GM18526 (cell line): ENCODE data around the gene KMT2C.

ENCODE experiments used
- POLR2A ChIP-seq: IDR thresholded peaks from 3 replicates; pipeline ENCODE4 v1.6.1; 2011; ENCODE audit not compliant: insufficient read length; ENCODE audit errors: extremely low read depth

The KMT2C gene

DNA sequence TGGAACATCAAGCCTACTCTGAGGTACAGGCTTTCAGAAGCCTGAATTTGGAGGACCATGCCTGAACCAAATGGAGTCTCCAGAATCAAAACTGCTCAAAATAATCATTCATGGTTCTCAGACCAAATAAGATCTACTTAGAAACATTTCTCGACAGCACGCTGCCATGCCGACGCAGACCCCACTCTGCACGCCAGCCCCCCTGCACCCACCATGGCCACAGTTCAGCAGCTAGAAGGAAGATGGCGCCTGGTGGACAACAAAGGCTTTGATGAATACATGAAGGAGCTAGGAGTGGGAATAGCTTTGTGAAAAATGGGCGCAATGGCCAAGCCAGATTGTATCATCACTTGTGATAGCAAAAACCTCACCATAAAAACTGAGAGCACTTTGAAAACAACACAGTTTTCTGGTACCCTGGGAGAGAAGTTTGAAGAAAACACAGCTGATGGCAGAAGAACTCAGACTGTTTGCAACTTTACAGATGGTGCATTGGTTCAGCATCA, 6.6 kb upstream of the KMT2C start:
- no peak for TF ChIP-seq POLR2A

DNA sequence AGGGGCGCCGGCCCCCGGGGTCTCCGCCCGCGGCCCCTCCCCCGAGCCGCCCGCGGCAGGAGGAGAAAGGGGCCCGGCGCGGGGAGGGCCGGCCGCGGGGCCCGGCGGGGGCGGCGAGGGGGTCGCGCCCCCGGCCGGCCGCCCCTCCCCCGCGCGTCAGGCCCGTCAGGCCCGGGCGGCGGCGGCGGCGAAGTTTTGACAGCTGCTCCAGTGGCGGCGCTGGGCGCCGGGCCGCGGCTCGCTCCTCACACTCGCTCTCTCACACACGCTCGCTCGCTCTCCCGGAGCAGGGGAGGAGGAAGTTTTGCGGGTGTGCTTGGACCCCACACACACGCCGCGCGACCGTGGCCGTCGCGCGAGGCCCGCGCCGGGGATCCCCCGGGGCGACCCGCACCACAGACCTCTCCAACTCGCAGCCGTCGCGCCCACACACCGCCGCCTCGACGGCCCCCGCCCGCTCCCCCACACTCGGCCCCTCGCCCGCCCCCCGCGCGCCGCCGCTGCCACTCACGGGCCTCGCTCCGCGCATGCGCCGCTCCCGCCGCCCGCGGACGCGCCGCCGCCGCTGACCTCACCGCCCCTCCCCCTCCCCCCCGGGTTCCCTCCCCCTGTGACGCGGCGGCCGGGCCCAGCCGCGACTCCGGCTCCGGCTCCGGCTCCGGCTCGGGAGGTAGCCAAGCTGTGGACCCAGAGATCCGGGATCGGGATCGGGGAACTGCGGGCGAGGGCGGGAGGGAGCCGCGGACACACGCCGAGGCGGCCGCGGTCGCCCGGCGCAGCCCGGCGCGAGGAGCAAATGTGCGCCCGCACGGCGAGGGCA, 518 bp upstream of the KMT2C start:
- TF ChIP-seq POLR2A, result peak; percentile 52

DNA sequence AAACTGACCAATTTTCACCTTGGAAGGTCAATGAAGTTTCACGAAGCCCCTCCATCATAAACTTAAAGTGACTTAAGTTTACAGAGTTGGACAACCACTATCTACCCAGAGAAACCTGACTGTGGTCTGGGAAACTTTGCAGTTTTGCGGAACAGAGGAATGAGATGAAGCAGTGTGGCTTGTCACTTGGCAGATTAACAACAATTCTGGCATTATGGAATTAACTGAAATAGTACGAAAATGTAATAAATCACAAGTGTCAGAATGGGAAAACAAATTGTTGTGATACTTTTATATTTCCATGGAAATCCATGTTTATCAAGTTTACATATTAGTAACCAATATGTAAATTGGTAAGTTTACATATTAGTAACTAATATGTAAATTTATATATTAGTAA, 4.9 kb downstream of the KMT2C start:
- no peak for TF ChIP-seq POLR2A

DNA sequence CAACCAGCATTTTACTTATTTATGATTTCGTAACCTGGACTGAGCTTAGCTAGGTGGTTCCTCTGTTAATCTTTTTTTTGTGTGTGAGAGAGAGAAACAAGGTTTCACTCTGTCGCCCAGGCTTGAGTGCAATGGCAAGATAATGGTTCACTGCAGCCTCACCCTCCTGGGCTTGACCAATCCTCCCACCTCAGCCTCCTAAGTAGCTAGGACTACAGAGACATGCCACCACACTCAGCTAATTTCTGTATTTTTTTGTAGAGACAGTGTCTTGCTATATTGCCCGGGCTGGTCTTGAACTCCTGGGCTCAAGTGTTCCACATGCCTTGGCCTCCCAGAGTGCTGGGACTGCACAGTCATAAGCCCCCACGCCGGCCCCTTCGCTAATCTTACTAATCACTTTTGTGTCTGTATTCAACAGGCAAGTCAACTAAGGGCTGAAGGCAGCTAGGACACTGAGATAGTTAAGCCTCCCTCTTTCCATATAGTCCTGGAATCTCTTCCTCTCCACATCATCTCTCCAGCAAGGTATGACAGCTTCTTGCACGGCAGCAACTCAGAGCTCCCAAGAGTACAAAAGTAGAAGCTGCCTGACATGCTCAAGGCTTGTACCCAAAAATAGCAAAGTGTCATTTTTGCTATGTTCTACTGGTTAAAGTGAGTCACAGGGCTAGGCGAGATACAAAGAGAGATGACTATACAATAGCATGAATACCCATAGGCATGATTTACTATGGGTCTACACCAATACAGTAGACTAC, 11.3 kb downstream of the KMT2C start:
- TF ChIP-seq POLR2A, result no peak

DNA sequence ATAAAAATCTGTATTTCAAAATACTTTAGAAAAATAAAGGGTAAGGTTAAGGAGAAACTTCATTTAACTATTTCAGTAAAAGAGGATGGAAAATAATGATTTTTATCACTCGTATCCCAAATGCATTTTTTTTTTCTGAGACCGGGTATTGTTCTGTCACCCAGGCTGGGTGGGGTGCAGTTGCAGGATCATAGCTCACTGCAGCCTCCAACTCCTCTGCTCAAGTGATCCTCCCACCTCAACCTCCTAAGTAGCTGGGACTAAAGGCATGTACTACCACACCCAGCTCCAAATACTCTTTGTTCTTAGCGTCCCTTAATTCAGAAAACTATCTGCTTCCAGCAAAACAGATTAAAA, 11.8 kb downstream of the KMT2C start:
- TF ChIP-seq POLR2A, result no peak

DNA sequence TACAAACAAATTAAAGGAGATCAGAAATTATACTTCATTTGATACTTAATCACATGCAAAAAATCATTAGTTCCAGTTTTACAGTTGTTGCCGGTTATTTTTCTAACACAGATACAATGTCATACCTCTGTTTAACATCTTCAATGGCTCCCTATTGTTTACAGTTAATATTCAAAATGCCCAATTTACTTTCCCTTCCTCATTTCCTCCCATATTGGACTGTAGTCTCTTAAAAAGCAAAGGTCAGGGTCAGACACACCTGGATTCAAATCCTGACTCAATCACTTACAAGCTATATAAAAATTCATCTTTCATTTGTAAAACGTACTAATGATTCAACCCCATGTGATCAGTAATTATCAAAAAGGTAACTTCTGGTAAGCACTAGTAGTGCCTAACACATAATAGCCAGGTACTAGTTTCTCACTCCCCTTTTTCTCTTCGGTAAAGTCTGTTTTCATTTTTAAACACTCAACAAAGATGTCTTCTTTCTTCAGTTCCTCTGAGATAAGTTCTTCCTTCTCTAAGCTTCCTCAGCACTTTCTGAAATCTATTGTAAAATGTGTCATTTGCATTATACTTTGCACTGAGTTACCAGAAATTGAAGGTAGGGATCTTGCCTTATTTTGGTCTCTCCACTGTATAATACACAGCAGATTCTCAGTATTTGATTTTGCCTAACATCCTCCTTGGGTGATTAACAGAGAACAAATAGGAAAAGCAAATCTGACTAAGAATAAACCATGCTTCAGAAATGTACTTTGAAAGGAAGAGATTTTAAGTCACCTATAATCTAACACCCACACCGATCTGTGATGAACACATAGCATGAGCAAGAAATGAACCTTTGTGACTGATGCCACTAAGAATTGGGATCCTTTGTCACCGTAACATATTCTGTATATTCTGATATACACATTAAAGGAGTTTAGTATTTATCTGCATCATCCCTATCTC, 16.1 kb downstream of the KMT2C start:
- TF ChIP-seq POLR2A, result no peak

DNA sequence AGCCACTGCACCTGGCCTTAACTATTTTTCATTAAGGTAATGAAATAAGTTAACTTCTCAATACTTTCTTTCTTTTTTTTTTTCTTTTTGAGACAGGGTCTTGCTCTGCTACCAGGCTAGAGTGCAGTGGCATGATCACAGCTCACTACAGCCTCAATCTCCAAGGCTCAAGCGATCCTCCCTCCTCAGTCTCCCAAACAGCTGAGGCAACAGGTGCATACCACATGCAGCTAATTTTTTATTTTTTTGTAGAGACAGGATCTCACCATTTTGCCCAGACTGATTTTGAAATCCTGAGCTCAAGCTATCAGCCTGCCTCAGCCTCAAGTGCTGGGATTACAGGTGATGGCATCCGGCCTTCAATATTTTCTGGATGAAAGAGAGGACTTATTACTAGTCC, 21.0 kb downstream of the KMT2C start:
- no peak for TF ChIP-seq POLR2A

DNA sequence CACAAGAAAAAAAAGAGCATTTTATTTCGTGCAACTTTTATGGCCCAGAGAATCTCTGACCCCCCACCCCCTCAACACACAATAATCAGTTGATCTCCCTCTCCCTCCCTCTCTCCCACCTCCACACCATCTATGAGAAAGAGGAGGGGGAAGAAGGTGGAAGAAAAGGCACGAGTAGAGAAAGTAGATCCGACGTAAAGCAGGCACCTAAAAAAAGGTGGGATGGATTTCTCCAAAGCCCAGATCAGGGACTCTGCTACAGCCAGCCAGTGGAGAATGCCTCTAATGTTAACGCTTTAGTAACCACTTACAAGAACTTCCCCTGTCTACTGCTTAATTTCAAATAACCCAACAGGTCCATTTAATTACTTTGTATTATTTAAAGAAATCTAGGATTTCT, 24.4 kb downstream of the KMT2C start:
- no peak for TF ChIP-seq POLR2A

DNA sequence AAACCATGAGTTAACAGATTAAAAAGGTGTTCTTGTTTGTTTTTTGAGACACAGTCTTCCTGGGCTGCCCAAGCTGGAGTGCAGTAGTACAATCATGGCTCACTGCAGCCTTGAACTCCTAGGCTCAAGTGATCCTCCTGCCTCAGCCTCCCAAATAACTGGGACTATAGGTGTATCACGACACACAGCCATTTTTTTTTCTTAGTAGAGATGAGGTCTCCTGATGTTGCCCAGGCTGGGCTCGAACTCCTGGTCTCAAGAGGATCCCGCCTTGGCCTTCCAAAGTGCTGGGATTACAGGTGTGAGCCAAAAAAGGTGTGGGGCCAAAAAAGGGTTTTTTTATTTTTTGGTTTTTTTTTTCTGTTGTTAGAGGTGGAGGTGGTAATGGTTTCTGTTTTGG, 29.3 kb downstream of the KMT2C start:
- TF ChIP-seq POLR2A, result no peak

DNA sequence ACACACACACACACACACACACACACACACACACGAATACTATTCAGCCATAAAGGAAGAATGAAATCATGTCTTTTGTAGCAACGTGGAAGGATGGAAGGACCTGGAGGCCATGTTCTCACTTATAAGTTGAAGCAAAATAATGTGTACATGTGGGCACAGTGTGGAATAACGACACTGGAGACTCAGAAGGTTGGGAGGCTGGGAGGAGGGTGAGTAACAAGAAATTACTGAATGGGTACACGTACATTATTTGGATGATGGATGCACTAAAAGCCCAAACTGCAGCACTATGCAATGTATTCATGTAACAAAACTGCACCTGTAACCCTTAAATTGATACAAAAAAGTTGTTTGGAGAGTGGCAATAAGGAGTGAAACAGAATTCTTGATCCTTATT, 32.1 kb downstream of the KMT2C start:
- TF ChIP-seq POLR2A, result no peak

DNA sequence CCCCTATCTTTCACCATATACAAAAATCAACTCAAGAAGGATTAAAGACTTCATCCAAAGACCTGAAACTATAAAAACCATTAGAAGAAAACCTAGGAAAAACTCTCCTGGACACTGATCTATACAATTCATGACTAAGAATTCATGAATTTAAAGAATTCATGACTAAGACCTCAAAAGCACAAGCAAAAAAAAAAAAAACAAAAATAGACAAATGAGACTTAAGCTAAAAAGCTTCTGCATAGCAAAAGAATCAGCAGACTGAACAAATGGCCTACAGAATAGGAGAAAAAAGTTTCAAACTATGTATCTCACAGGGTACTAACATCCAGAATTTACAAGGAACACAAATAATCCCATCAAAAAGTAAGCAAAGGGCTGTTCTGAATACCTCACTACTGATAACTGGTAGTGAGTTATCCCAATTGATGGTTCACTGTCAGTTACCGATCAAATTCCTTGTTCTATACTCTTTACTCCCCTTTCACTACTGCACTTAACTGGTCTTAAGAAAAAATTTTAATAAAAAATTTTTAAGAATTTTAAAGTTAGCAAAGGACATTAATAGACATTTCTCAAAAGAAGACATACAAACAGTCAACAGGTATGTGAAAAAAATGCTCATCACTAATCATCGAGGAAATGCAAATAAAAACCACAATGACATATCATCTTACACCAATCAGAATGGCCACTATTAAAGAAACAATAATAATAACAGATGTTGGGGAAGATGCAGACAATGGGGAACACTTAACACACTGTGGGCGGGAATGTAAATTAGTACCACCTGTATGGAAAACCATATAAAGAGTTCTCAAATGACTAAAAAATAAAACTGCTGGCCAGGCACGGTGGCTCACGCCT, 33.2 kb downstream of the KMT2C start:
- no peak for TF ChIP-seq POLR2A

DNA sequence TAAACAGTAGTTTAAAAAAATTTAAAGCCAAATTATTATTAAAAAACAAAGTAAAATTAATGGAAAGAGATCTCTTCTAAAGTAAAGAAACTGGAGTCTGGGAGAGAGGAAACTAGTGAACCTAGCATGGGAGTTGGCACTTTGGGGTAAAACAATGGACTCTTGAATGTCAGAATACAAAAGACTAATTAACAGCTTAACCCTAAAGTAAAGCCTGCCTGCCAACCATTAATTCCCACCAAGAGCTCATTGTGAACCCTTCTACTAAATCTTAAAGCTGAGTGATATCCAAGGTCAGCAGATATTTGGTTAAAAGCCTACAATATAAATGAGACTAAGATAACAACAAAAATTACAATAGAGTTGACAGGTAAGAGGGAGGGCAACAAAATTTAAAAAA, 36.5 kb downstream of the KMT2C start:
- TF ChIP-seq POLR2A, result no peak

DNA sequence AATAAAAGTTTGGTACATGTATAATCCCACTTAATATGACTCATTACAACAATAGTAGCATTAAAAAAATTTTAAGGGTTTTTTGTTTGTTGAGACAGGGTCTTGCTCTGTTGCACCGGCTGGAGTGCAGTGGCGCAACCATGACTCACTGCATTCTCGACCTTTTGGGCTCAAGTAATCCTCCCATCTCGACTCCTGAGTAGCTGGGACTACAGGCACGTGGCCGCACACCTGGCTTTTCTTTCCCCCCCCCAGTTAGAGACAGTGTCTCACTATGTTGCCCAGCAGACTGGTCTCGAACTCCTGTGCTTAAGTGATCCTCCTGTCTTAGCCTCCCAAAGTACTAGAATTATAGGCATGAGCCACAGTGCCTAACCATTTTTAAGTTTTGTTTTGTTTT, 40.7 kb downstream of the KMT2C start:
- TF ChIP-seq POLR2A, result no peak

DNA sequence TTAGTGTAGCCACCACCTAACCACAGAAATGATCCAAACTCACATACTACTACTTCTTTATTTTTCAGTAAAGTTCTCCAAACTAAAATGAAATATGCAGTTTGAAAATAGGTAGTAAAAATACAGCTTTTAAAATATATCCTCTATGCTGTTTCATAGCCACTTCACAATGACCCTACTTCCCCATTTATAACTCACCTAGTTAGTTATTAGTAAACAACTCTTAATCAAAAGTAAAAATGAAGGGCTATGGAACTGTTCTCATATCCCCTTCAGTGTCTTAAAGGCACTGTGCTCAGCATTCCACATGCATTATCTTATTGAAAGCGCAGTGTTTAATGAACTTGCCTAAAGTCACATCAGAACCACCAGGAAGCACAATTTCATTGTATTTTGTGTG, 43.5 kb downstream of the KMT2C start:
- no peak for TF ChIP-seq POLR2A

DNA sequence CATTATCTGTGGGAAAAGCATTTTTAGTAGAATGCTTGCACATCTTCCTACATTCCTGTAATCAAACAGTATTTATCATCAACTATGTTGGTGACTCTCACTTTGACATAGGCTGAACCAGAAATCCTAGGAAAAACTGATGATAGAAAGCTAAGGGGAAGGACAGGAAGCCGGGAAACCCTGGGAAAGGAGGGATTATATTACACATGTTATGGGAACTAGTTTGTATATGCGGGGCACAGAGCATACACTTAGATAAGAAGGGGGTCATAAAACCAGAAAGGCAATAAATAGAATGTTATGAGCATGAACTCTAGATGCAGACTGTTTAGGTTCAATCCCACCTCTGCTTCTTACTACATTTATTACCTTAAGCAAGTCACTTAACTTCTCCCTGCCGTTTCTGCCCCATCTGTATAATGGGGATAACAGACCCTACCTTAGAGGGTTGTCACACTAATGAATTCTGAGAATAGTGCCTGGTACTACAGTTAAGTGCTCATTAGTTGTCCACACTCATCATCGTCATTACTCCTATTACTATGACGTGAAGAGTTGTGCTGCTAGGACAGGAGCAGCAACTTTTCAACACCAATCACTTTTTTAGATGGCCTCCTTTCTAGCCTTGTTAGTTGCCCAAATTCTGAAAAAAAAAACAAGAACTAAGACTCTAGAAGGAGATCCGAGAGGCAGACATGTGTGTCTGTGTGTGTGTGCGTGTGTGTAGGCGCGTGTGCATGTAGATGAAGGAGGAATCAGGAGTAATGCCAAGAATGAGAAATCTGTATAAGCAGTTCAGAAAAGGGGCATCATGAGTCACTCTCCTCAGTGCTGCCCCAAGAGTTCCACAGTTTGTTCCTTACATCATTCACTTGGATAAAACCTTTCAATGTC, 52.2 kb downstream of the KMT2C start:
- no peak for TF ChIP-seq POLR2A
